Left ventricle myocardium superior (tissue), 1 donor: ENCODE measurements around the gene HSH2D. TPM values are rescaled to one million over a fixed set of nuclear protein-coding genes. Genes with fewer than 3 reads are reported as not detected.
A peak's percentile ranks its signal among the peaks of the same experiment; 100 is the strongest.

ENCODE experiments used
- ATAC-seq: fragments of 200-7000 bp; cut with Tn5 transposase; one replicate; pipeline ENCODE4 v1.9.1; 2020; ENCODE audit warnings: mild to moderate bottlenecking, moderate library complexity
- DNase-seq: peaks from one replicate; pipeline ENCODE4 v3.0.0-alpha.2; 2020
- intact Hi-C: fragments of 100-400 bp; cut with micrococcal nuclease; formaldehyde crosslinking; loops from one replicate; pipeline ENCODE4 v1.11.0; 2022
- total RNA-seq: library from RNA; stranded (reverse); fragmentation: NEBNext Ultra II Directional; extraction: Animal tissue kit (Norgen Biotek cat#: 25700); gene quantifications from one replicate; pipeline ENCODE4 v1.2.1, GENCODE V29; 2021
- donor health status: DM: no; HTN: yes; CAD: no; lungs with severe emphysema.

The HSH2D gene
- total RNA-seq, 1 donor from 2014 or later = 0.37 TPM

DNA sequence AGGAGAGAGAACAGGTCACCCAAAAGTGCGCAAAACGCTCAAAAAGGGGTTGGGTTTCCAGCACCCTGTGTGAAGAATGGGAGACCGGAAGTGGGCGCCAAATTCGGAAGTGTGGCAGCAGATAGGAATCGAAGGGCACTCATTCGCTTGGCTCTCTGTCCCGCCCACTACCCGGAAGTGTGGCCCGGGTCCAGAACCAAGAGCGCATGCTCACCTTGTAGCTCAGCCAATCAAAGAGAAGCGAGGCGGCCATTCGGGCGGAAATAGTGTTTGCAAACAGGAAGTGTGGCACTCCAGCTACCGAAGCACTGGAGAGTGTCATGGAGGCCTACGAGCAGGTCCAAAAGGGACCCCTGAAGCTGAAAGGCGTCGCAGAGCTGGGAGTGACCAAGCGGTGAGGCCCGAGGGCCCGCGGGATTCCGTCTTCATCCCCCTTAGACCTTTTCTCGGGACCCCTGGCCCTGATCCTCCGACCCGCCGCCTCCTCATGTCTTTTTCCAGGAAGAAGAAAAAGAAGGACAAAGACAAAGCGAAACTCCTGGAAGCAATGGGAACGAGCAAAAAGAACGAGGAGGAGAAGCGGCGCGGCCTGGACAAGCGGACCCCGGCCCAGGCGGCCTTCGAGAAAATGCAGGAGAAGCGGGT, 41.8 kb downstream of the HSH2D start, which contains the start of gene FAM32A:
TSS of gene FAM32A (plus strand) at position 288 of the 645 bp plus-strand sequence. CDS start at position 321, 33 bp downstream.
- peak; percentile 98 for ATAC-seq
- peak; percentile 99 for DNase-seq
- intact Hi-C loops = no loop called here

- peak; percentile 46 for ATAC-seq
- intact Hi-C loops = no loop called here
- DNase-seq = peak; percentile 55
Observed at GRCh38 chr19:16185768-16186123, 42.3 kb downstream of the HSH2D start.

- no peak for DNase-seq
- ATAC-seq = no peak
- intact Hi-C loops = no loop called here
Observed at GRCh38 chr19:16188521-16188920, 45.0 kb downstream of the HSH2D start.

DNA sequence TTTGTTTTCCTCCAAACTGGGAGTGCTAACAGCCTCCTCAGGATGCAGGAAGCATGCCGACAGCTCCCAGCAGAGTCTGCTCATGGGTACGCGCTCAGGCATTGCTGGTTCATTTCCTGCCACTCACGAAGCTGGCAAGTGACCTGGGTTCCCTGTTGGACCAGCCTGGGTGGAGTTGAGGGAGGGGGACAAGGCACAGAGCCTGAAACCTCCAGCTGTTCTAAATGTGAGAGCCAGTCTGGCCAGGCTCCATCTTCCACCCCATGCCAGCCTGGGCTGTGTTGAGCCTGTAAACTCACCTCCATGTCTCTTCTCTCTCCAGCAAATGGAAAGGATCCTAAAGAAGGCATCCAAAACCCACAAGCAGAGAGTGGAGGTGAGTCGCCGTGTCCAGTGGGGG, 46.7 kb downstream of the HSH2D start:
- ATAC-seq (peak; percentile 9), DNase-seq (no peak)
- intact Hi-C loops = no loop called here

DNA sequence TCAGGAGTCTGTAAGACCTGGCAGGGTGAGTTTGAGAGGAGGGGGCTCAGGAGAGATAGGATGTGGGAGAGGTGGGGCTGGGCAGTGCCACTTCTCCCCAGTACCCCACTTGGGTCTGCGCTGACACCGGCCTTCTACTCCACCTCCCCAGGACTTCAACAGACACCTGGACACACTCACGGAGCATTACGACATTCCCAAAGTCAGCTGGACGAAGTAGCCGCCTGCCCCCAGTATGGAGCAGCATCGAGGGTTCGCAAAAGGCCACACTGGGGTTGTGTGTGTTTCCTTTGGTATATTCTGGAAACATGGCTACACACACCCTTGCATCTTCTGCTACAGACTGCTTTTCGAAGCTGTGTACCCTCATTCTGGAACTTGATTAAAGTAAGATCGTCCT, 47.3 kb downstream of the HSH2D start:
- DNase-seq = no peak
- intact Hi-C loops = no loop called here
- ATAC-seq = no peak

DNA sequence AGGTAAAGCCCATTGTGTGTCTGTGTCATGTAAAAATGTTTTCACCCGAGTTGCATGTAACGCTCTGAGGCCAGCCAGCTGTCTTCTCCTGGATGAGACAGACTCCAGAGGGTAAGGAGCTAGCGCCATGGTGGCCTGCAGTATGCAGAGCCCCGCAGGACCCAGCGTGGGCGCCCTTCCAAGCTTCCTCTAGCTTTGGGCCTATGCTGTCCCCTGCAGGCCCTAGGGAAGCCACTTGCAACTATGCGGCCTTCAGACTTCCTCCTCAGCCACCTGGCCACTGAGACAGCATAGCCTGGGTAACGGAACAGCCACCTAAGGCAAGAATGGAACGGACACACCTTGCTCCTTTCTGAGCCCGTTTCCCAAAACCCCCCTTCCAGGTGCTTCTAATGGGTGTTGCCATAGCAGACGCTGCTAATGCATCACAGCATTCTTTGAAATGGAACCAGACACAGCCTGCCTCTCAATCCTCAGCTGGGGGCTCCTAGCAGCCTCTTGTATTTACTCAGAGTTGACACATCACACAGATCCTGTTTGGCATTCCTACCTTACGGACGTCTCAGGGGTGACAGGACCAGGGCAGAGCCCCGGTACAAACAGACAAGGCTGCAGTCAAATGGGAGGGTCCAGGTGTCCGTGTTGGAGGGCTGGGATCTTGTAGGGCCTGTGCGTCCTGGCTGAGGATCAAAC, 47.9 kb downstream of the HSH2D start:
- ATAC-seq (no peak), DNase-seq (no peak)
- intact Hi-C loops = no loop called here

- DNase-seq = no peak
- ATAC-seq = no peak
- intact Hi-C loops = no loop called here
Observed at GRCh38 chr19:16193466-16193865, 50.0 kb downstream of the HSH2D start.

GRCh38 chr19:16197188-16197621, 53.7 kb downstream of the HSH2D start:
- no peak for ATAC-seq
- intact Hi-C loops = no loop called here
- no peak for DNase-seq

DNA sequence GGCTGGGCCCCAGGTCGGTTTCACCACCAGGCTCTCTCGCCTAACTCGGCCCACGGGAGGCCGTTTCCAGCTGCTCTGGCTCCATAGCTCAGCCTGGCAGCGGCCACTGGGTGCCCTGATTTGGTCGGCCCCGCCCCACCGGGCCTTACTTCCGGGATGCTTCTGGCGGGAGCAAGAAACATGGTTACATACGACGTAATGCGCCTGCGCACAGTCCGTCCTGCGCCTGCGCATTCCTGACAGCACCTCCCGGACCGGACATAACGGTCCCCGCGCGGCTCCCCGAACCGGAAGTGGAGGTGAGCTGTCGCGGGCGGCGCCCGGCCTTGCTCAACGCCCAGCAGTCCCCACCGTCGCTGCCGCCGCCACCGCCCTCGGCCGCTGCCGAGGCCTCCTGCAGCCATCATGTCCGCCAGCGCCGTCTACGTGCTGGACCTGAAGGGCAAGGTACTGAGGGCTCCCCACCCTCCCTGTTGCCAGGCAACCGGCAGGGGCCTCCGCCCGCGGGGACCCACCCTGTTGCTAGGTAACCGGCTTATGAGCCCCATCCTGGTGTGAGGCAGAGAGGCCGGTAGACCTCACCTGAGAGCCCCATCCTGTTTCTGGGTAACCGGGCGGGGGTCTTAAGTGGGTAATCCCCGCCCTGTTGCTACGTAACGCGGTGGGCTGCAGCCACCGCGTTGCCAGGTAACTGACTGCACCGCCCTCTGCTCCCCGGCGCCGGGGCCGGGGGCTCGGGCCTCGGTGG, 54.3 kb downstream of the HSH2D start, which contains the start of gene AP1M1:
TSS of gene AP1M1 (plus strand) at position 290 of the 748 bp plus-strand sequence. CDS start at position 406, 116 bp downstream.
- ATAC-seq (peak; percentile 97), DNase-seq (peak; percentile 100)
- intact Hi-C loops = no loop called here

- DNase-seq (no peak), ATAC-seq (peak; percentile 4)
- intact Hi-C loops = no loop called here
Observed at GRCh38 chr19:16198370-16198651, 54.8 kb downstream of the HSH2D start.

DNA sequence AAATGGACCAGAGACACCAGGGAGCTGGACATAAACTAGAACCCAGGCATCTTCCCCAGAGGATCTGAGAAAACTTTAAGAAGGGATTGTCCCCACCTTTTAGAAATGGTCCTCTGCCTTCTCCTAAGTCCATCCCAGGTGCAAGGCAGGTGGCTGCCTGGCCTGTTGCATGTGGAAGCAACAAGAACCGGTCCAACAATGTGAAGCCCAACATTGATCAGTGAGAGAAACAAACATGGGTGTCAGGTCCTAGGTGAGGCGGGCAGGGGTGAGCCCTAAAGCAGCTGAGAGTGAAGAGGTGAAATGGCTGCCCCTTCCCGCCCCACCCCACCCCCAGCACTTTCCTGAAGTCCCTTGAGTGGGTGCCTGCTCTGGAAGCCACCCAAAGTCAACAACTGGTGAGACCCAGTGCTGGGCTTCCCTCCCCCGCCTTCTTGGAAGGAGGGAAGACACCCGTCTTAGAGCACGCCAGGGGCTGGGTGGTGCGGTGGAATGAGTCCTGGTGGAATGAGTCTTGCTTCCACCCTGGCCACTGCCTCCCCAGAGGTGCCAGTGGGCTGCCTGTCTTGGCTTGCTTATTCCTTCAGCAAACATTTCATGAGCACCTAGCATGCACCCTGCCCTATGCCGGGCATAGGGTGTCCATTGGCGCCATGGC, 55.9 kb downstream of the HSH2D start:
- DNase-seq = no peak
- ATAC-seq = no peak
- intact Hi-C loops = no loop called here

GRCh38 chr19:16200038-16201010, 56.8 kb downstream of the HSH2D start:
- DNase-seq (no peak), ATAC-seq (no peak)
- intact Hi-C loops = no loop called here

GRCh38 chr19:16201011-16201391, 57.5 kb downstream of the HSH2D start:
- no peak for ATAC-seq
- intact Hi-C loops = no loop called here
- DNase-seq = no peak

- intact Hi-C loops = no loop called here
- ATAC-seq (no peak), DNase-seq (no peak)
Observed at GRCh38 chr19:16202320-16203255, 59.1 kb downstream of the HSH2D start.

DNA sequence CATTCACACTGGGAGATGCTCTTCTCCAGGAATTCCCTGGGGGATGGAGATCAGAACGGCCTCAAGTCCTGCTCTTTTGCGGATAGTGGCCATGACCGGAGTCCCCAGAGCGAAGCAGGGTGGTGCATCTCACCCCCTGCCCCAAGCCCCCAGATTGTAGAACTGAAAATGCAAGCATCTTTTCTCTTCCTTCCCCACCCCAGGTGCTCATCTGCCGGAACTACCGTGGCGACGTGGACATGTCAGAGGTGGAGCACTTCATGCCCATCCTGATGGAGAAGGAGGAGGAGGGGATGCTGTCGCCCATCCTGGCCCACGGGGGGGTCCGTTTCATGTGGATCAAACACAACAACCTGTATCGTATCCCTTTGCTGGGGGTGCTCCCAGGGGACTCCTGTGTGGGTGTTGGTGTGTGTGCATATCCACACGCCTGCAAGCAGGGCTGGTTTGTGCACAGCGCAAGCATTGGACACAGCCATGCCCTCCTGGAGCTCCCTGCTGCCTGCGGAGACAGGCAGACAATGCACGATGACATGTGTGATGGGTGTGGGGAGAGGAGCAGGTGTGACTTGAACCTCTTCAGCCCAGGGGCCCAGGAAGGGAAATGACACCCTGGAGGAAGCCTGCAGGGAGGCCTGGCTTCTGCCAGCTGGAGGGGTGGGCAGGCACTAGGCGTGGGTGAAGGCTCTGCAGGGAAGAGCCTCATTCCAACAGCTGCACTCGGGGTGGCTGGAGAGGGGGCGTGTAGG, 59.9 kb downstream of the HSH2D start:
- ATAC-seq (no peak), DNase-seq (no peak)
- intact Hi-C loops = no loop called here

GRCh38 chr19:16204005-16204294, 60.5 kb downstream of the HSH2D start:
- DNase-seq = no peak
- intact Hi-C loops = no loop called here
- no peak for ATAC-seq
